D341Med (cell line): ENCODE data around the gene CEP152.

Experiments
- DNase-seq: peaks from one replicate; pipeline ENCODE4 v3.0.0; 2012; ENCODE audit warnings: low spot score

Gene CEP152

GRCh38 chr15:48696627-48697312 lies 114.1 kb downstream of the CEP152 start:
- DNase-seq, result no peak

GRCh38 chr15:48695827-48696573 lies 114.9 kb downstream of the CEP152 start:
- no peak for DNase-seq

GRCh38 chr15:48695088-48695826 lies 115.6 kb downstream of the CEP152 start:
- no peak for DNase-seq

- DNase-seq, result no peak
Measured at GRCh38 chr15:48693484-48693883, 117.4 kb downstream of the CEP152 start.

GRCh38 chr15:48688493-48688892 lies 122.4 kb downstream of the CEP152 start:
- no peak for DNase-seq
